NCI-H1417 (cell line): Measurements from ENCODE around the gene SLC34A3.
A peak's percentile ranks its signal among the peaks of the same experiment; 100 is the strongest.

Source experiments
- DNase-seq, 3 experiments: peaks; one replicate each; lab custom pipeline; 2025; lab: John Stamatoyannopoulos, UW

The SLC34A3 gene

GRCh38 chr9:137195525-137196220 lies 35.0 kb upstream of the SLC34A3 start:
- peak; percentile 83 to 99 (median 96) for DNase-seq

DNA sequence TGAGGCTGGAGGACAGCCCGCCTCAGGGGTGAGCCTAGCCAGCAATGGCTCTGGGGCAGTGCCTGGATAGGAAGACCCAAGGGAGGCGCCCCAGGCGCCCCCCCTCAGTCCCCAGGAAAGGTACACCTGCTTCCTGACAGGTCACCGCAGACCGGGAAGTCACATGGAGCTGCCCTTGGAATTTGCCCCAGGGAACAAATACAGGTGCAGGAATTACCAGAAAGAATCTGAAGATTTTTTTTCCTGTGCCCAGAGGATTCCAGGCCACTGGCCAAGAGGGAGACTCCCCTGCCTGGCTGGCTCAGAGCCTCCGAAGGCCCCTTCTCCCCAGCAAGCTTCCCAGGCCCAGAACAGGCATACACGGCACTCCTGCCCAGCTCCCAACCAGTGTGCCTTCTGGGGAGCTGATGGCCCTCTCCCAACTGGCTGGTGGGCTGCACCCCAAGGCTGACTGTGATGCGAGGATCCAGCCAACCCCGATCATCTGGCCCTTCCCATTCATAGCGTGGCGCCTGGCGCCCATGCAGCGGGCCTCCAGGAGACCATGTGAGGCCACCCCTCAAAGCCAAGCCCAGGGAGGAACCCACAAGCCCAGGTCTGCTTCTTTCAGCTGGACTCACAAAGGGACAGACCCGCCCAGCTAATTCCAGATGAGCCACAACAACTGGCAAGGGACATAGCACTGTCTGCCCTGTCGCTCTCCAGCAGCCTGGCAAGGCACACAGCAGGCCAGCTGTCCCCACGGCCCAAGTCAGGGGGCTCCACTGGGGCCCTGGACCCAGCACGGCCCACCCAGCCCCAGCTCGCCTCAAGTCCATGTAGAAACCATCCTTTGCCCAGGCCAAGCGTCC lies 32.4 kb upstream of the SLC34A3 start:
- DNase-seq = peak; percentile 2 to 34 (median 18)

- DNase-seq = no peak
Observed at GRCh38 chr9:137198902-137199283, 31.8 kb upstream of the SLC34A3 start.

- no peak for DNase-seq
Observed at GRCh38 chr9:137199411-137200121, 31.1 kb upstream of the SLC34A3 start.

- peak; percentile 97 to 100 (median 100) for DNase-seq
Observed at GRCh38 chr9:137200311-137201204, 30.1 kb upstream of the SLC34A3 start, which contains the start of gene TPRN. Gene TPRN, minus strand, starts transcription at chr9:137200741. Its CDS starts 30 bp downstream, at chr9:137200711.

DNA sequence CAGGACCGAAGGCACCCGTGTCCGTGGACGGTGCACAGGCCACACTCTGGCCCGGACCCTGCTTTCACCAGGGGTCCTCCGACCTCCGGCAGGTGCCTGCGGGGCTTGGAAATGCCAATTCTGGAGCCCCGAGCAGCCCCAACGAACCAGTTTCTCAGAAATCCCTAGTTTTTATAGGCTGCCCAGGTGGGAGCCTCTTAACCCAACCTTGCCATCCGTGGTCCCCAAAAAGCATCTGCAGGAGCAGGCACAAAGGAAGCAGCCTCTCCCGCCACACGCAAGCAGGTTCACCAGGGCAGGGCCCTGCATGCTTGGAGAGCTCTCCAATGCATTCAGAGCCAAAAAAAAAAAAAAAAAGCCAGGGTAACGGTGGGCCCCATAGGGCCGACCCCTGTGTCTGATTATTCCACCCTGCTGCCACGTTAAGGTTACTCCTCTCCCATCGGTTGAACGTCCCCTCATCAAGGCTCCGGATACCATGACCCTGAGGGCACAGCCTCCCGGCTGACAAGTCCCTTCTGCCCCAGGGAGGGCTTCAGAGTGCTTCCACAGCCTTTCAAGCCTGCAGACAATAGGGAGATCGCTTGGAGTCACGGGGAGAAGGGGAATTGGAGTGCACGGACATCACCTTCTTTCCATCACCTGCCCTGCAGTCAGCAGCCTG lies 29.4 kb upstream of the SLC34A3 start:
- no peak for DNase-seq

DNA sequence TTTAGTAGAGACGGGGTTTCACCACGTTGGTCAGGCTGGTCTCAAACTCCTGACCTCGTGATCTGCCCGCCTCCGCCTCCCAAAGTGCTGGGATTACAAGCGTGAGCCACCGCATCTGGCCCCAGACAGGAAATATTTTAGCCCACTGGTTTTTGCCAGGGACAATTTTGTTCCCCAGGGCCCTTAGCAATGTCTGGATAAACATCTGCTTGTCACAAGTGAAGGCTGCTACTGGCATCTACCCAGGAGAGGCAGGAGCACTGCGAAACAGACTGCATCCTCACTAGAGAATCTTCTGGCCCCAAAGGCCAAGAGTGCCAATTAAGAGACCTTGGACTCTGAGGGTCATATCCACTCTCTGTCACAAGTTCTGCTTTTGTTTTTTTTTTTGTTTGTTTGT lies 27.7 kb upstream of the SLC34A3 start:
- no peak for DNase-seq

DNA sequence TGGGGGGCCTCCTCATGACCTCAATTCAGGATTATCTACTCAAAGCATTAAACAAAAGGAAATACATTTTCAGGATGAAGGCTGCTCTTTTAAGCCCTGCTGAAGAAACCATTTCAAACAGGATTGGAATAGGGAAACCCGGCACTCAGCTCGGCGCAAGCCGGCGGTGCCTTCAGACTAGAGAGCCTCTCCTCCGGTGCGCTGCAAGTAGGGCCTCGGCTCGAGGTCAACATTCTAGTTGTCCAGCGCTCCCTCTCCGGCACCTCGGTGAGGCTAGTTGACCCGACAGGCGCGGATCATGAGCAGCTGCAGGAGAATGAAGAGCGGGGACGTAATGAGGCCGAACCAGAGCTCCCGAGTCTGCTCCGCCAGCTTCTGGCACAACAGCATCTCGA lies 26.0 kb upstream of the SLC34A3 start:
- no peak for DNase-seq

- DNase-seq = peak; percentile 74 to 90 (median 90)
Observed at GRCh38 chr9:137205126-137206069, 25.3 kb upstream of the SLC34A3 start, which contains the start of the genes NDOR1 and TMEM203. Gene NDOR1, plus strand, starts transcription at chr9:137205700. Its CDS starts 78 bp downstream, at chr9:137205778. Gene TMEM203, minus strand, starts transcription at chr9:137205648. Its CDS starts 234 bp downstream, at chr9:137205414.

DNA sequence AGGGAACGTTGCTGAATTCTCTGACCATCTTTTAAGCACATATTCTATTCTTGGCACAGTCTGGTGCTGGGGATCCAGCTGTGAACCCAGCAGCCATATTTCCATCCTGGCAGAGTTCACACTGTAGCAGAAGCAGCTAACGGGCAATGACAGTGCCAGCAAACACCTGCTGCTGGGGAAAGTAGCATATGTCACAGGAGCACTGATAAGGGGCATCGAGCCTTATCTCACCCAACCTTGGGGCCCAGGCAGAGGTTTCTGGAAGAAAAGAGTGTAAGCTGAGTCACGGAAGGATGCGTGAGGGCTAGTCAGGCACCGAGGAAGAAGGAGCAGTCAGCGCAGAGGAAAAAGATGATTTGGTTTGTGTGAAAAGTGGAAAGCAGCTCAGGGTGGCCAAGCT lies 24.1 kb upstream of the SLC34A3 start:
- no peak for DNase-seq

DNA sequence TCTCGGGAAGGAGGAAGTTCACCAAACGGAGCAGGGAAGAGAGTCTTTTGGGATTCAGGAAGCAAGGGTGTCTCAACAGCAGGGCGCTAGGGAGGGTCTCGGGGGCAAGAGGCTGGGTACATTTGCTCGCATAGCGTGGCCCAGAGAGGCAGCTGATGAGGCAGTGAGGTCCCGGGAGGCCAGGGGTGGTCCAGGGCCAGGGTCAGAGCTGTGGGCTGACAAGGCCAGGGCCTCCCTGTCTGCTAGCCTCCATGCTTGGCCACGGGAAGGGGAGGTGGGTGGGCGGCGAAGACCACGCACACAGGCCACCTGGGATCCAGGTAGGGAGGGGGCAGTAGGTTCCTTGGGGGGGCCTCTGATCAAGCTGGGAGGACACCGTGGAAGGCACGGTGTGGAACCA lies 19.2 kb upstream of the SLC34A3 start:
- no peak for DNase-seq

GRCh38 chr9:137212520-137212919 lies 18.2 kb upstream of the SLC34A3 start:
- no peak for DNase-seq

GRCh38 chr9:137213160-137214060 lies 17.3 kb upstream of the SLC34A3 start:
- no peak for DNase-seq

GRCh38 chr9:137214620-137215019 lies 16.1 kb upstream of the SLC34A3 start:
- no peak for DNase-seq

GRCh38 chr9:137215196-137215986 lies 15.3 kb upstream of the SLC34A3 start:
- no peak for DNase-seq

DNA sequence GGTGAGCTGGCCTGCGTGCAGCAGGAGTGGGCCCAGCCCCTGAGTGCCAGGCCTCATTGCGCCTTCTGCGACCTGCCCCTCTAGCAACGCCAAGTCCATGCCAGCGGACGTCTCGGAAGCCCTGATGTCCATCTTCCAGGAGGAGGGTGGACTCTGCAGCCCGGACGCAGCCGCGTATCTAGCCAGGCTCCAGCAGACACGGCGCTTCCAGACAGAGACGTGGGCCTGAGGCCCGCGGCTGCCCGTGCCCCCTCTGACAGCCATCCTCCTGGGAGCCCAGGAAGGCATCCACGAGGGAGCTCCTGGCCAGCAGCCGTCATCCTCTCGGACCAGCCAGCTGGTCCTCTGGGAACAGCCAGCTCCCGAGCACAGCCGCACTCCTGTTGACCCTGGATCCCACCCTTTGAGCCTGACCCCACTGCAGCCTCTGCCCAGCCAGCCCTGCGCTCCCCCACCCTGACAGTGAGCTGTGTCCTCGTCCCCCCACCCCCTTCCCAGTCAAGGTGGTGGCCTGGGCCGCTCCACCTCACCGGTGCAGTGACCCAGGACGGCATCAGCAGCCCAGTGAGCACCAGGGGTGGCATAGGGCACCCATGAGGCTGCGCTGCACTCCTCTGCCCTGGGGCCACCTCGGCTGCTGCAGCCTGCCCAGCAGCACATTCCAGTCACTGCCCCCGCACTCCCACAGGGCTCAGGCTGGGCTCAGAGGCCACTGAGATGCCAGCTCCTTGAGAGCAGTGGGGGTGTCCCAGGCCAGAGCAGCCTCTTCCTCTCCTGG lies 14.3 kb upstream of the SLC34A3 start:
- no peak for DNase-seq
